Brain pericyte (primary cell): ENCODE data around the gene ATP9A.
"Not testable (repeated sequence)": the region's sequence is repeated elsewhere in the genome, so short reads cannot be mapped to it uniquely, and the experiment has no call there.

Experiments
- DNase-seq: peaks from one replicate; pipeline ENCODE4 v3.0.0-alpha.2; 2012; ENCODE audit warnings: low read depth, low spot score

The ATP9A gene

GRCh38 chr20:51654060-51654459 lies 114.1 kb downstream of the ATP9A start:
- no peak for DNase-seq

DNA sequence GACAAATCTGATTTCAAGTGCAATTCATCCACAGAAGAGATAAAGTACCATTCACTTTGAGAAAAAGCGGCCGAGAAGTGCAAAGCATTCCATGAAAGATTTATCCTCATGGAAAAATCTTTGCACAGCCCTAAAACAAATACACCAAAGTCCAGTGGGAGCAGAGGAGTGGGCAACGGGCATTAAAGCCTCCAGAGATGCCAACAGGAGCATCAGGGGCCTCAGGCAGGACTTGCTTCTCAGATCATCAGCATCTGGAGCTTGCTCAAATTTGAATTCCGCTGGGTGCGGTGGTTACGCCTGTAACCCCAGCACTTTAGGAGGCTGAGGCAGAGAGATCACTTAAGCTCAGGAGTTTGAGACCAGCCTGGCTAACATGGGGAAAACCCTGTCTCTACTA lies 115.0 kb downstream of the ATP9A start:
- DNase-seq = no peak

DNA sequence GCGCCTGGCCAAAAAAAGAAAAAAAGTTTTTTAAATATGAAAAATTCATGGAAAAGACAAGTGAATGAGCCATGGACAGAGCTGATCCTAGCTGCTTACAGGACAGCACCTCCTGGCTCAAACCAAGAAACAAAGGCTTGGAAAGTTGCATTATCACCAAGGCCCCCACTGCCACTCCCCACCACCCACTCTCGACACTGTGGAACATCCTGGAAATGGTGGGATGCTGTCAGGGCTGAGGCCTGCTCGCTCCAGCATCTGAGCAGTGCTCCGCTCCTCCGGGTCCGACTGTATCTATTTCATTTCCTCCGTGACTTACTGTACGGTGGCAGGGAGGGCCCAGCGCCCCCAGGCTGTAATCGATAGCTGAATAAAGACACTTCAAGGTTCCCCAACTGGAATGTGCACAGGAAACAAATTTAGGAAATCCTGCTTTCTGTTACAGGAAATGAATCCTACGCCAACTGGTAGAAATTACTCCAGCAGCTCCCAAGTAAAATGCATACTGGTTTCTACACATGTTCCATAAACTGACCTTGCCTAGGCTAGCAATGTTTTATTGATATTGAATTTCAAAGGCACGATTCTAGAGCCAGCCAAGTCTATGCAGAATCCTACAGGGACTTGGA lies 116.2 kb downstream of the ATP9A start:
- no peak for DNase-seq

DNA sequence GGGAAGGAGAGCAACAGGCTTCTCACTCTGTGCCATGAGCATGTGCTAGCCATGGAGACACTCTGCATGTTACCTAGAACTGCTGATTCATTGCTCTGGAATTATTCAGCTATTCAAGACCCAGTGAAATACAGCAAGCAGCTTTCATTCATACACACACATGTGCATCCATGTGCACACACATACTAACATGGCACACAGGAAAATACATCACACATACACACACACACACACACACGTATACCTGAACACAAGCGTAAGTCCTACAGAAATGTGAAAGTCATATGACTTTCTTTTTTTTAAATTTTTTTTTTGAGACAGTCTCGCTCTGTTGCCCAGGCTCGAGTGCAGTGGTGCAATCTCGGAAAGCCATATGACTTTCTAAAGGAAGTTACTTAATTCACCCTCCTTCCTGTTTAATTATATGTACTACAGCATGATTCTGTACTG lies 117.5 kb downstream of the ATP9A start:
- no peak for DNase-seq

GRCh38 chr20:51648571-51648947 lies 119.6 kb downstream of the ATP9A start:
- no peak for DNase-seq

DNA sequence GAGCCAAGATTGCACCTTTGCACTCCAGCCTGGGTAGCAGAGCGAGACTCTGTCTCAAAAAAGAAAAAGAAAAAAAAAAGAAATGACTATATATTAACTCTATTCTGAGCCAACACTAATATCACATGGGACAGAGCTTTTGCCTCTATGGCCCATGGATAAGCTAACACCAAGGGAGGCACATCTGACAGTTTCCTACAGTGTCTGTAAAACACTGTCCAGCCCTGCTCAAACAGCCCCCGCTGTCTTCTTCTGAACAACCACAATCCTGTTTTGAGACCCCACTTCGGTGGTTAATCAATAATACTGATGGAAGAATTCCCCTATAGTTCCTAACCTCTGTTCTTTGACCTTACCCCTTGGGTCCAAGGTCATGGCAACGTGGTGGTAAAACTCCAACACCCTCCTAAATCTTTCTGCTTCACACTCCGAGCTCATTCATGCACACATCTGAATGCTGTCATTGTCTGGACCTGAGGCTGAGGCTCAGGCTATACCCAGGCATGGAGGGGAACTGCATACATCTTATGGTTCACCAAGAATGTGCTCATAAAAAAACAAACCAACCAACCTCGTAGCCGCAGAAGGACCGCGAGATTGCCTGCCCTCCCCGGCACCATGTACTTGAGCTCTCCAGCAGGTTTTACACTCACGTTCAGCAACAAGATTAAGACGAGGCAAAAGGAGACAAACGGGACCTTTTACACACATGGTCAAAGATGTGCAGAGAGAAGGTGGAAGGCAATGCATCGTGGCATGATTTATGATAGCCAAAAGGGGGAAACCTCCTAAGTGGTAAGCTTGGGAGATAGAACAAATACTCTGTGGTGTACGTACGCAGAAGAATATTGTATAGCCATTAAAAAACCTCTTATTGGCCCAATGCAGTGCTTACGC lies 120.3 kb downstream of the ATP9A start:
- no peak for DNase-seq

GRCh38 chr20:51643810-51644209 lies 124.4 kb downstream of the ATP9A start:
- not testable (repeated sequence) for DNase-seq

DNA sequence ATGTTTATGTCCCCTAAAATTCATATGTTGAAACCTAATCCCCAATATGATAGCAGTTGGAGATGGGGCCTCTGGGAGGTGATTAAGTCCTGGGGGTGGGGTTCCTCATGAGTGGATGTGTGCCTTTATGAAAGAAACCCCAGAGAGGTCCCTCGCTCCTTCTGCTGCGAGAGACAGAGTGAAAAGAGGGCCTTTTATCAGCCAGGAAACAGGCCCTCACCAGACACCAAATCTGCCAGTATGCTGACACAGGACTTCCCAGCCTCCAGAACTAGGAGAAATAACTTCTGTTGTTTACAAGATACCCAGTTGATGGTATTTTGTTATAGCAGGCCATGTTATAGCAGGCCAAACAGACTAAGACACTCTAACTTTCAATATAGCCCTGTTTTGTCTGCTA lies 124.8 kb downstream of the ATP9A start:
- no peak for DNase-seq

GRCh38 chr20:51641866-51642265 lies 126.3 kb downstream of the ATP9A start:
- DNase-seq = no peak

GRCh38 chr20:51640743-51641142 lies 127.4 kb downstream of the ATP9A start:
- no peak for DNase-seq

- no peak for DNase-seq
These were observed 128.9 kb downstream of the ATP9A start for GRCh38 chr20:51639206-51639832.

- DNase-seq = no peak
These were observed 130.9 kb downstream of the ATP9A start for GRCh38 chr20:51637241-51637640.

GRCh38 chr20:51636123-51636522 lies 132.1 kb downstream of the ATP9A start:
- no peak for DNase-seq

DNA sequence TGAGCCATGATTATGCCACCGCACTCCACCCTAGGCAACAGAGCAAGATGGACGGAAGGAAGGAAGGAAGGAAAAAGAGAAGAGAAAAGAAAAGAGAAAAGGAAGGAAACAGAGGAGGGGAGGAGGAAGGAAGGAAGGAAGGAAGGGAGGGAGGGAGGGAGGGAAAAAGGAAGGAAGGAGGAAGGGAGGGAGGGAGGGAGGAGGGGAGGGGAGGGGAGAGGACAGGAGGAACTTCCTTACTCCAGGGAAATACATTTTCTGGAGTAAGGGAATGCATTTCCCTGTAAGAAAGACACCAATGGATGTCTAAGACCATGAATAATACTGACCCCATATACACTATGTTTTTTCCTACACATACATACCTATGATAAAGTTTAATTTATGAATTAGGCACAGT lies 132.5 kb downstream of the ATP9A start:
- no peak for DNase-seq

DNA sequence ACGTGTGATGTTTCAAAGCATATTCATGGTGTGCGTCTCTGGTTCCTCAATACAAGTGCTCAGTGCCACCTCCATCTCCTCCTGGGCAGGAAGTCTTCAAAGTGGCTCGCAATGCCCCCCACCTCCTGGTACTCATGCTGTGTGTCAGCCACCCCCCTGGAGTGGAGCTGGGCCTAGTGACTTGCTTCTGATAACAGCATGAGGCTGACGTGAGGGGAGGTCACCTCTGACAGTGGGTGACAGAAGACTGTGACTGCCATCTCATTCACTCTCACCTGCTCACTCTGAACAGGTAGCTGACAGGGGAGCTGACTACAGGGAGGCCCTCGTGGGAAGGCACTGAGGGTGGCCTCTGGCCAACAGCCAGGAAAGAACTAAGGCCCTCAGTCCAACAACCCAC lies 133.3 kb downstream of the ATP9A start:
- no peak for DNase-seq

DNA sequence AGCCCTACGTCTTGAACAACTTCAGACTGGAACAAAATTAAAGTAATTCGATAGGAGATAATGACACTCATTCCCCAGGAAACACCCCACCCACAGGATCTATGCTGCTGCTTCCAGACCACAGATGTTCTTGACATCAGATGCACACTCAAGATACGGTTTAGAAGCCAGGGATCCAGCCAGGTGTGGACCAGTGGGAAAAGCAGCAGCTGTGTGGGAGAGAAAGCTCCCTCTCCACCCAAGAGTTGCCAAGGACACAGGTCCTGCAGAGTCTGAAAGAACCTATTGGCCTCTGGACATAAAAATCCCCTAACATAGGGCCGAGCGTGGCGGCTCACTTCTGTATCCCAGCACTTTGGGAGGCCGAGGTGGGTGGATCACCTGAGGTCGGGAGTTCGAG lies 133.9 kb downstream of the ATP9A start:
- no peak for DNase-seq

DNA sequence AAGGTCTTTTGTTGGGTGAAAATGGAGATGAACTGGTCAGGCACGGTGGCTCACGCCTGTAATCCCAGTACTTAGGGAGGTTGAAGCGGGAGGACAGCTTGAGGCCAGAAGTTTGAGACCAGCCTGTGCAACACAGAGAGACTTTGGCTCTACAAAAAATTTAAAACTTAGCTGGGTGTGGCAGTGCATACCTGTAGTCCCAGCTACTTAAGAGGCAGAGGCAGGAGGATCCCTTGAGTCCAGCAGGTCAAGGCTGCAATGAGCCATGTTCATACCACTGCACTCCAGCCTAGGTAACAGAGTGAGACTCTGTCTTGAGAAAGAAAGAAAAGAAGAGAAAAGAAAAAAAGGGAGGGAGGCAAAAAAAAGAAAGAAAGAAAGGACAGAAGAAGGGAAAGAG lies 134.8 kb downstream of the ATP9A start:
- DNase-seq = no peak

GRCh38 chr20:51631953-51632352 lies 136.2 kb downstream of the ATP9A start:
- no peak for DNase-seq

DNA sequence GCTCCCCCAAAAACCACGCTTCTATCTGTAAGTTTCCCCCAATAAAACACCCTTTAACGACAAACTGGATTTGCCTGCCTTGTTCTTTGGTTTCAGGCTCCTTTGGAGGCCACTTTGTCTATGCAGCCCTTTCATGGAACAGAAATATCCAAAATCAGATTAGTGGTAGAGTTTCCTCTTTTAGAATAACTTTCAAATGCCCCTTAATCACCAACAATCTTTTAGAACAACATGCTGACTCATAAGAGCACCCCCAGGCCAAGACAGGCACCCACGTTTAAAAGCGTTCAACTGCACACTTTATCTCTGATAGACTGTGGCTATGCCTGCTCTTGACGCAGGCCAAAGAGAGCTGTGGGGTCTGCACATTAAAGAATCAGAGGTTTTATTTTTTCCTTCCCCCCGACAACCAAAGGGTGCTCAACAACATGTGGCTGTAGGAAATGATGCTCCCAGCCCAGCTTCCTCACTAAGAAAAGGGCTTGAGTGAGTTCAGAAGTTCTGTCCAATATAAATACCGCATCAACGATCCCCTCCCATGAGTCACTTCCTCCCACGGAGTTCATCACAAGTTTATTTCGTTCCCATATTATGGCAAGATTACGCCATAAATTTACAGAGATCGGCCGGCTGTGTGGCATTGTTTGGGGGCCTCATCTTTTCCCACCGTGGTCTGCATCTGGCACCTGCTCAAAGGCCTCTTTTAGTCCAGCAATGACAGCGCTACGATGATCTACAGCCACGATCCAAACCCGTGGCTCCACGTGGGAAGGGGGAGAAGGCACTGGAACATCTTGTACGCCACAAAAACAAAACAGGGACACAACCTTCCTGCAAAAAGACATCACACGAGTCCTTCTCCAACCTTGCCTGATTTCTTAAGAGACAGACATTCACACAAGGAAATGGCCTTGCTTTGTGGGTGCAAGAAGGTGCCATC lies 136.9 kb downstream of the ATP9A start:
- DNase-seq = peak; percentile 95

- no peak for DNase-seq
These were observed 138.7 kb downstream of the ATP9A start for GRCh38 chr20:51629399-51630058.
